ENCODE results near the gene ICOS. TPM values are rescaled to one million over a fixed set of nuclear protein-coding genes. Genes with fewer than 3 reads are reported as not detected.

Gene ICOS
- polyA plus RNA-seq, 1 of the 3 experiments (the other 2 are of a cell fraction), result not detected

DNA sequence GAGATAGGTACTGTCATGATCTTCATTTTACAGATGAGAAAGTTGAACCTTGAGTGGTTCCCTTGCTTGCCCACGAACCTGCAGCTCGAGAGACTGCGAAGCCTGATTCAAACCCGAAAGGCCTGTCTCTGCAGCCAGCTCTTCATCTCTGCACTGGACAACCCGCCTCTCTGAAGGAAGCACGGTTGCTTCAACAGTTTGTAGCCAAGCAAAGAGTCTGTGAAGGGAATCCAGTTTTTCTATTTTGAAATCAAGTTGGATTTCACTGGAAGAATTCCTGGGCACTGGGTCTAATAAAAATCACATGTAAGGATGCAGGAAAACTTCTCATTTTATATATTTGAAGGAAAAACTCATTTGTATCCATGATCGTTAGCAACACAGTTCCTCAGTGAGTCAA lies 21.3 kb upstream of the ICOS start:
- Histone ChIP-seq H3K4me2 (no peak overlapping the region), H3F3A (replicated peaks; ENCODE audit: insufficient read depth) (no peaks in the 10 kb centered on the region), H4K20me1 (ENCODE audit: insufficient read depth) (no peaks in the 10 kb centered on the region), H3K36me3 (replicated peaks in 1 of 2; ENCODE audit: control insufficient read depth in 1 of 2, insufficient read depth in 2 of 2, low read length in 1 of 2) (no peaks in the 10 kb centered on the region), H2AFZ (ENCODE audit: low read depth) (no peak overlapping the region), H3K27ac (ENCODE audit: low read depth in 2 of 2, low read length in 1 of 2) (no peak overlapping the region), H3K27me3 (ENCODE audit: insufficient read depth) (no peaks in the 10 kb centered on the region), H3K4me3 (ENCODE audit: low read depth in 2 of 2, low read length in 1 of 2) (no peak overlapping the region), H3K9me3 (no peaks in the 10 kb centered on the region), H3K9me2 (no peaks in the 10 kb centered on the region), H3K9ac (no peak overlapping the region), H3K79me2 (ENCODE audit: insufficient read depth) (no peaks in the 10 kb centered on the region), H3K4me1 (ENCODE audit: control insufficient read depth in 1 of 2, insufficient read depth in 2 of 2, low read depth in 1 of 2, low read length in 1 of 2) (no peaks in the 10 kb centered on the region; a peak in 1 of 4 replicates)
- POLR2A ChIA-PET, result no interaction called here
- DNase-seq, result no peak
- TF ChIP-seq, protein P1, sequence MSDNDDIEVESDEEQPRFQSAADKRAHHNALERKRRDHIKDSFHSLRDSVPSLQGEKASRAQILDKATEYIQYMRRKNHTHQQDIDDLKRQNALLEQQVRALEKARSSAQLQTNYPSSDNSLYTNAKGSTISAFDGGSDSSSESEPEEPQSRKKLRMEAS (IDR thresholded peaks at IDR 0.05; ENCODE audit: low read depth), result no peak
- WGBS (ENCODE audit: low lambda C conversion rate), result 73% methylated on average over 7 of the region's 7 CpGs
- CTCF ChIA-PET, result interaction anchor here (1.0 kb wide), 1 partner anchor 13 kb away, joined by 3 read pairs; no protein-coding TSS in a partner anchor

DNA sequence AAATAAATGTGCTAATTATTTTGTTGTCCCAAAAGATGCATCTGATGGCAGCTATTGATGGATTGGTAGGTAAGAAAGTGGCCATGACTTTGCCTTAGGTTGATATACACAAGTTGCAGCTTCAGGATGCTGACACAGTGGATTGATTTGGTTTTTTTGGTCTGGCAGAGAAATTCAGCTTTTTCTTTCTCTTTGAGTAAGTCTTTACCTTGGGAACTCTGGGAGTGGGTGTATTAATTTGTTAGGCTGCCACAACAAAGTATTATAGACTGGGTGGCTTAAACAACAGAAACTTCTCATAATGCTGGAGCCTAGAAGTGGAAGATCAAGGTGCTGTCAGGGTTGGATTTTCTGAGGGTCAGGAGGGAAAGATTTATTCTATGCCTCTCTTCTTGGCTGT lies 19.8 kb upstream of the ICOS start:
- H3K27me3 ChIP-seq (ENCODE audit: insufficient read depth), result no peaks in the 10 kb centered on the region; the same call in 1 of the 2 replicates
- ChIA-PET POLR2A (no interaction called here), CTCF (interaction anchor here (1.4 kb wide), 1 partner anchor 11 kb away, joined by 9 read pairs; no protein-coding TSS in a partner anchor)
- H3K4me3 ChIP-seq (ENCODE audit: low read depth in 2 of 2, low read length in 1 of 2), result no peak overlapping the region
- no peaks in the 10 kb centered on the region for H3K79me2 ChIP-seq (ENCODE audit: insufficient read depth)
- TF ChIP-seq NRF1 (IDR thresholded peaks at IDR 0.05; ENCODE audit: low read depth, low read length), result no peak
- no peak for TF ChIP-seq GABPA (IDR thresholded peaks at IDR 0.05; ENCODE audit: low read depth)
- TF ChIP-seq, protein P2, sequence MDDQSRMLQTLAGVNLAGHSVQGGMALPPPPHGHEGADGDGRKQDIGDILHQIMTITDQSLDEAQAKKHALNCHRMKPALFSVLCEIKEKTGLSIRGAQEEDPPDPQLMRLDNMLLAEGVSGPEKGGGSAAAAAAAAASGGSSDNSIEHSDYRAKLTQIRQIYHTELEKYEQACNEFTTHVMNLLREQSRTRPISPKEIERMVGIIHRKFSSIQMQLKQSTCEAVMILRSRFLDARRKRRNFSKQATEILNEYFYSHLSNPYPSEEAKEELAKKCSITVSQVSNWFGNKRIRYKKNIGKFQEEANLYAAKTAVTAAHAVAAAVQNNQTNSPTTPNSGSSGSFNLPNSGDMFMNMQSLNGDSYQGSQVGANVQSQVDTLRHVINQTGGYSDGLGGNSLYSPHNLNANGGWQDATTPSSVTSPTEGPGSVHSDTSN (IDR thresholded peaks at IDR 0.05), result no peak
- TF ChIP-seq FOSL2 (IDR thresholded peaks at IDR 0.05; ENCODE audit: borderline replicate concordance, low read depth), result no peak
- no peak for TF ChIP-seq CHD2 (IDR thresholded peaks at IDR 0.05; ENCODE audit: low read length, partially characterized antibody)
- no peak for TF ChIP-seq YY1 (IDR thresholded peaks at IDR 0.05; ENCODE audit: low read depth)
- no peak for TF ChIP-seq TAF1 (IDR thresholded peaks at IDR 0.05; ENCODE audit: borderline replicate concordance, low read depth, low read length)
- no peak for TF ChIP-seq EP300 (IDR thresholded peaks at IDR 0.05; ENCODE audit: borderline replicate concordance in 1 of 2, low read depth in 1 of 2, low read length in 1 of 2)
- TF ChIP-seq, protein P3, sequence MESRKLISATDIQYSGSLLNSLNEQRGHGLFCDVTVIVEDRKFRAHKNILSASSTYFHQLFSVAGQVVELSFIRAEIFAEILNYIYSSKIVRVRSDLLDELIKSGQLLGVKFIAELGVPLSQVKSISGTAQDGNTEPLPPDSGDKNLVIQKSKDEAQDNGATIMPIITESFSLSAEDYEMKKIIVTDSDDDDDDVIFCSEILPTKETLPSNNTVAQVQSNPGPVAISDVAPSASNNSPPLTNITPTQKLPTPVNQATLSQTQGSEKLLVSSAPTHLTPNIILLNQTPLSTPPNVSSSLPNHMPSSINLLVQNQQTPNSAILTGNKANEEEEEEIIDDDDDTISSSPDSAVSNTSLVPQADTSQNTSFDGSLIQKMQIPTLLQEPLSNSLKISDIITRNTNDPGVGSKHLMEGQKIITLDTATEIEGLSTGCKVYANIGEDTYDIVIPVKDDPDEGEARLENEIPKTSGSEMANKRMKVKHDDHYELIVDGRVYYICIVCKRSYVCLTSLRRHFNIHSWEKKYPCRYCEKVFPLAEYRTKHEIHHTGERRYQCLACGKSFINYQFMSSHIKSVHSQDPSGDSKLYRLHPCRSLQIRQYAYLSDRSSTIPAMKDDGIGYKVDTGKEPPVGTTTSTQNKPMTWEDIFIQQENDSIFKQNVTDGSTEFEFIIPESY (IDR thresholded peaks at IDR 0.05; ENCODE audit: borderline replicate concordance, low read depth), result no peak
- no peak for TF ChIP-seq RCOR1 (IDR thresholded peaks at IDR 0.05; ENCODE audit: low read length)
- no peak for TF ChIP-seq RFX5 (IDR thresholded peaks at IDR 0.05; ENCODE audit: low read length)
- TF ChIP-seq NFIC (IDR thresholded peaks at IDR 0.05; ENCODE audit: borderline replicate concordance), result no peak
- no peak for TF ChIP-seq RXRA (IDR thresholded peaks at IDR 0.05; ENCODE audit: borderline replicate concordance, low read depth)
- no peak for TF ChIP-seq GATA2 (CRISPR knock-in tag; IDR thresholded peaks at IDR 0.05)
- TF ChIP-seq SIN3A (IDR thresholded peaks at IDR 0.05; ENCODE audit: borderline replicate concordance, low read depth, low read length), result no peak
- no peak for TF ChIP-seq FOXM1 (IDR thresholded peaks at IDR 0.05; ENCODE audit: low read depth)
- no peak for TF ChIP-seq JUND (IDR thresholded peaks at IDR 0.05)
- TF ChIP-seq, protein P4, sequence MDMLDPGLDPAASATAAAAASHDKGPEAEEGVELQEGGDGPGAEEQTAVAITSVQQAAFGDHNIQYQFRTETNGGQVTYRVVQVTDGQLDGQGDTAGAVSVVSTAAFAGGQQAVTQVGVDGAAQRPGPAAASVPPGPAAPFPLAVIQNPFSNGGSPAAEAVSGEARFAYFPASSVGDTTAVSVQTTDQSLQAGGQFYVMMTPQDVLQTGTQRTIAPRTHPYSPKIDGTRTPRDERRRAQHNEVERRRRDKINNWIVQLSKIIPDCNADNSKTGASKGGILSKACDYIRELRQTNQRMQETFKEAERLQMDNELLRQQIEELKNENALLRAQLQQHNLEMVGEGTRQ (IDR thresholded peaks at IDR 0.05; ENCODE audit: borderline replicate concordance, low read depth, low read length), result no peak
- TF ChIP-seq RAD21 (IDR thresholded peaks at IDR 0.05; ENCODE audit: low read length), result no peak
- H3K9me3 ChIP-seq, result no peaks in the 10 kb centered on the region
- no peak overlapping the region for H3K27ac ChIP-seq (ENCODE audit: low read depth in 2 of 2, low read length in 1 of 2)
- no peak for DNase-seq
- H3K9ac ChIP-seq, result no peak overlapping the region
- no peaks in the 10 kb centered on the region; a peak in 1 of 4 replicates for H3K4me1 ChIP-seq (ENCODE audit: control insufficient read depth in 1 of 2, insufficient read depth in 2 of 2, low read depth in 1 of 2, low read length in 1 of 2)
- H3K36me3 ChIP-seq (replicated peaks in 1 of 2; ENCODE audit: control insufficient read depth in 1 of 2, insufficient read depth in 2 of 2, low read length in 1 of 2), result no peaks in the 10 kb centered on the region
- no peak overlapping the region for H3K4me2 ChIP-seq
- no peak overlapping the region for H2AFZ ChIP-seq (ENCODE audit: low read depth)
- no peaks in the 10 kb centered on the region for H3F3A ChIP-seq (replicated peaks; ENCODE audit: insufficient read depth)
- no peaks in the 10 kb centered on the region for H3K9me2 ChIP-seq
- no peaks in the 10 kb centered on the region for H4K20me1 ChIP-seq (ENCODE audit: insufficient read depth)
